Activated CD8-positive, alpha-beta T cell treated with anti-CD3 and anti-CD28 coated beads for 36 hours (primary cell): ENCODE data around the gene PIP5K1B. TPM values are rescaled to one million over a fixed set of nuclear protein-coding genes. Genes with fewer than 3 reads are reported as not detected.

Experiments
- ATAC-seq: fragments of 200-7000 bp; cut with Tn5 transposase; one replicate; pipeline ENCODE4 v1.10.0; 2021; ENCODE audit warnings: mild to moderate bottlenecking, moderate library complexity
- CTCF ChIA-PET: fragments of 350-600 bp; sonication (Branson Sonifier 250); formaldehyde crosslinking; loops from one replicate; lab custom pipeline; 2021; ENCODE audit warnings: antibody characterized with exemption; lab: Charles Lee
- POLR2A ChIA-PET: fragments of 350-600 bp; sonication (Branson Sonifier 250); formaldehyde crosslinking; loops from one replicate; lab custom pipeline; 2021; ENCODE audit warnings: antibody characterized with exemption; lab: Charles Lee
- DNase-seq: peaks from one replicate; pipeline ENCODE4 v3.0.0-alpha.2; 2020
- H3K27ac Mint-ChIP-seq: one replicate; pipeline ENCODE4 v1.8.0; 2021; ENCODE audit warnings: mild to moderate bottlenecking, mixed read lengths
- H3K27me3 Mint-ChIP-seq: one replicate; pipeline ENCODE4 v1.8.0; 2021; ENCODE audit warnings: mixed read lengths
- H3K36me3 Mint-ChIP-seq: one replicate; pipeline ENCODE4 v1.8.0; 2021; ENCODE audit warnings: low read depth, mixed read lengths
- H3K4me1 Mint-ChIP-seq: one replicate; pipeline ENCODE4 v1.8.0; 2021; ENCODE audit warnings: low read depth, mixed read lengths
- H3K4me3 Mint-ChIP-seq: one replicate; pipeline ENCODE4 v1.8.0; 2021; ENCODE audit warnings: mild to moderate bottlenecking, moderate library complexity, mixed read lengths
- H3K9me3 Mint-ChIP-seq: one replicate; pipeline ENCODE4 v1.8.0; 2021; ENCODE audit warnings: mixed read lengths
- CTCF ChIP-seq: fragments of 200-600 bp; IDR thresholded peaks from one replicate; pipeline ENCODE4 v1.8.0; 2022; ENCODE audit warnings: antibody characterized with exemption, mild to moderate bottlenecking
- intact Hi-C: fragments of 100-400 bp; cut with micrococcal nuclease; formaldehyde crosslinking; loops from one replicate; pipeline ENCODE4 v1.10.0; 2022
- total RNA-seq, 2 experiments: library from RNA; stranded (reverse); gene quantifications; one replicate each; pipeline ENCODE4 v1.2.3, GENCODE V29; 2021

The PIP5K1B gene
- total RNA-seq, 2 experiments from 2014 or later = 0.43 to 0.98 TPM

- ChIA-PET CTCF (interaction anchor here (1.1 kb wide), 1 partner anchor 88 kb away, joined by 4 read pairs; no protein-coding TSS in a partner anchor), POLR2A (interaction anchor here (0.8 kb wide), 1 partner anchor 34 kb away, joined by 3 read pairs; no protein-coding TSS in a partner anchor)
- intact Hi-C loops = no loop called here
- Mint-ChIP-seq H3K36me3 (no peaks in the 10 kb centered on the region), H3K9me3 (no peaks in the 10 kb centered on the region), H3K27ac (peak overlapping the region; percentile 33), H3K27me3 (peaks cover 14% of the 10 kb centered on the region), H3K4me3 (no peak overlapping the region), H3K4me1 (peaks cover 26% of the 10 kb centered on the region)
- DNase-seq = no peak
- no peak for TF ChIP-seq CTCF
- peak; percentile 63 for ATAC-seq
Observed at GRCh38 chr9:68947842-68948569, 243.0 kb downstream of the PIP5K1B start.

GRCh38 chr9:68949271-68950000 is 244.4 kb downstream of the PIP5K1B start:
- no peaks in the 10 kb centered on the region for H3K36me3 Mint-ChIP-seq
- no peak overlapping the region for H3K4me3 Mint-ChIP-seq
- ChIA-PET CTCF (interaction anchor here (0.6 to 2.8 kb wide), 10 partner anchors 24 to 368 kb away, joined by 3 to 7 read pairs (median 4); no protein-coding TSS in a partner anchor), POLR2A (interaction anchor here (0.6 kb wide), 1 partner anchor 322 kb away, joined by 3 read pairs; no protein-coding TSS in a partner anchor)
- no peak for TF ChIP-seq CTCF
- intact Hi-C loops = no loop called here
- peaks cover 26% of the 10 kb centered on the region for H3K4me1 Mint-ChIP-seq
- peak; percentile 33 for ATAC-seq
- H3K27me3 Mint-ChIP-seq = peaks cover 17% of the 10 kb centered on the region
- no peaks in the 10 kb centered on the region for H3K9me3 Mint-ChIP-seq
- DNase-seq = peak; percentile 49
- no peak overlapping the region for H3K27ac Mint-ChIP-seq

GRCh38 chr9:68950188-68950587 is 245.1 kb downstream of the PIP5K1B start:
- no peak for TF ChIP-seq CTCF
- ChIA-PET POLR2A (no interaction called here), CTCF (interaction anchor here (1.3 to 2.8 kb wide), 8 partner anchors 24 to 369 kb away, joined by 3 to 7 read pairs (median 4); no protein-coding TSS in a partner anchor)
- DNase-seq = no peak
- no peak for ATAC-seq
- intact Hi-C loops = no loop called here
- H3K4me3 Mint-ChIP-seq = no peak overlapping the region
- H3K36me3 Mint-ChIP-seq = no peaks in the 10 kb centered on the region
- H3K4me1 Mint-ChIP-seq = peaks cover 30% of the 10 kb centered on the region
- no peaks in the 10 kb centered on the region for H3K9me3 Mint-ChIP-seq
- peaks cover 22% of the 10 kb centered on the region for H3K27me3 Mint-ChIP-seq
- H3K27ac Mint-ChIP-seq = no peak overlapping the region

GRCh38 chr9:68950689-68951088 is 245.6 kb downstream of the PIP5K1B start:
- Mint-ChIP-seq H3K27ac (no peak overlapping the region), H3K27me3 (peaks cover 24% of the 10 kb centered on the region), H3K4me1 (peaks cover 33% of the 10 kb centered on the region), H3K4me3 (no peak overlapping the region), H3K36me3 (no peaks in the 10 kb centered on the region), H3K9me3 (no peaks in the 10 kb centered on the region)
- intact Hi-C loops = no loop called here
- CTCF ChIA-PET = interaction anchor here (1.4 to 2.8 kb wide), 3 partner anchors 23 to 85 kb away, joined by 3 to 7 read pairs (median 4); no protein-coding TSS in a partner anchor
- TF ChIP-seq CTCF = no peak
- POLR2A ChIA-PET = no interaction called here
- ATAC-seq (no peak), DNase-seq (no peak)
